IMR-90 (cell line): ENCODE results near the gene CBFA2T3. TPM values are rescaled to one million over a fixed set of nuclear protein-coding genes. Genes with fewer than 3 reads are reported as not detected.

Experiments
- ATAC-seq: fragments of 200-7000 bp; cut with Tn5 transposase; 2 replicates; pipeline ENCODE4 v1.9.1; 2020; ENCODE audit warnings: low read depth, mild to moderate bottlenecking, moderate library complexity
- BruUV-seq: library from RNA; stranded (reverse); fragments of 400-500 nt; replicated peaks from 2 replicates; lab custom pipeline; 2021; lab: Mats Ljungman, UMichigan
- CTCF ChIA-PET: fragments of 300-600 bp; formaldehyde crosslinking; extraction: SDS; loops from one replicate; lab custom pipeline; 2021; ENCODE audit warnings: antibody characterized with exemption; lab: Yijun Ruan, JAX
- POLR2A ChIA-PET: fragments of 300-600 bp; sonication (Branson Sonifier 250); formaldehyde crosslinking; loops from one replicate; lab custom pipeline; 2022; ENCODE audit warnings: antibody characterized with exemption; ENCODE audit not compliant: unreplicated experiment; lab: Charles Lee
- DNase-seq: peaks from one replicate; pipeline ENCODE4 v3.0.0; 2013
- H2AFZ ChIP-seq: replicated peaks from 2 replicates; pipeline ENCODE3; 2013; ENCODE audit warnings: low read length, mild to moderate bottlenecking; ENCODE audit not compliant: poor library complexity
- H2AK5ac ChIP-seq: 2 replicates; pipeline ENCODE4 v1.6.1; 2013; ENCODE audit warnings: low read depth, low read length, inconsistent platforms
- H2AK9ac ChIP-seq: replicated peaks from 2 replicates; pipeline ENCODE3; 2013; ENCODE audit warnings: mild to moderate bottlenecking, low read depth, low read length, moderate library complexity; ENCODE audit not compliant: poor library complexity
- H2BK120ac ChIP-seq: 2 replicates; pipeline ENCODE4 v1.6.1; 2013; ENCODE audit warnings: low read depth, low read length, inconsistent platforms
- H2BK15ac ChIP-seq: 3 replicates; pipeline ENCODE4 v1.6.1; 2013; ENCODE audit warnings: low read depth, low read length, inconsistent platforms
- H2BK20ac ChIP-seq: 2 replicates; pipeline ENCODE4 v1.6.1; 2013; ENCODE audit warnings: low read depth, mild to moderate bottlenecking, inconsistent platforms, low read length, moderate library complexity
- H2BK5ac ChIP-seq: 2 replicates; pipeline ENCODE4 v1.6.1; 2013; ENCODE audit warnings: mild to moderate bottlenecking, low read depth, low read length, inconsistent platforms; ENCODE audit not compliant: poor library complexity, severe bottlenecking
- H3K14ac ChIP-seq: replicated peaks from 2 replicates; pipeline ENCODE4 v1.6.1; 2013; ENCODE audit warnings: low read depth, low read length, inconsistent platforms
- H3K18ac ChIP-seq: 2 replicates; pipeline ENCODE4 v1.6.1; 2013; ENCODE audit warnings: low read depth, low read length, control low read depth
- H3K23ac ChIP-seq: 2 replicates; pipeline ENCODE4 v1.6.1; 2013; ENCODE audit warnings: low read depth, low read length, inconsistent platforms
- H3K27ac ChIP-seq: 2 replicates; pipeline ENCODE4 v1.5.1; 2013; ENCODE audit warnings: mild to moderate bottlenecking, control low read depth, low read length; ENCODE audit not compliant: insufficient read depth
- H3K27me3 ChIP-seq: 2 replicates; pipeline ENCODE4 v1.6.1; 2013; ENCODE audit warnings: low read length; ENCODE audit not compliant: control insufficient read depth, insufficient read depth
- H3K36me3 ChIP-seq: 2 replicates; pipeline ENCODE4 v1.6.1; 2013; ENCODE audit warnings: low read length, mixed read lengths; ENCODE audit not compliant: control insufficient read depth, insufficient read depth
- H3K4ac ChIP-seq: 2 replicates; pipeline ENCODE4 v1.6.1; 2013; ENCODE audit warnings: low read depth, low read length, inconsistent platforms
- H3K4me1 ChIP-seq: 2 replicates; pipeline ENCODE4 v1.6.1; 2013; ENCODE audit warnings: low read length, mixed read lengths; ENCODE audit not compliant: control insufficient read depth, insufficient read depth
- H3K4me2 ChIP-seq: 2 replicates; pipeline ENCODE4 v1.6.1; 2013; ENCODE audit warnings: low read depth, mild to moderate bottlenecking, control low read depth, low read length, moderate library complexity
- H3K4me3 ChIP-seq: 2 replicates; pipeline ENCODE4 v1.5.1; 2013; ENCODE audit warnings: low read depth, mild to moderate bottlenecking, control low read depth, low read length, moderate library complexity; ENCODE audit not compliant: insufficient read depth
- H3K56ac ChIP-seq: 2 replicates; pipeline ENCODE4 v1.6.1; 2013; ENCODE audit warnings: low read length, inconsistent platforms; ENCODE audit not compliant: insufficient read depth; ENCODE audit errors: extremely low read depth
- H3K79me1 ChIP-seq, 2 experiments: 2 replicates each; pipeline ENCODE4 v1.6.1; 2013; ENCODE audit warnings: low read length in 2 of 2, inconsistent platforms in 1 of 2, low read depth in 1 of 2
- H3K9ac ChIP-seq: 2 replicates; pipeline ENCODE4 v1.6.1; 2013; ENCODE audit warnings: low read depth, low read length, control low read depth
- H3K9me1 ChIP-seq: 2 replicates; pipeline ENCODE4 v1.6.1; 2013; ENCODE audit warnings: low read length, inconsistent platforms; ENCODE audit not compliant: insufficient read depth
- H3K9me3 ChIP-seq: 2 replicates; pipeline ENCODE4 v1.6.1; 2013; ENCODE audit warnings: low read length; ENCODE audit not compliant: control insufficient read depth, insufficient read depth
- H4K20me1 ChIP-seq: 2 replicates; pipeline ENCODE4 v1.6.1; 2013; ENCODE audit warnings: low read length, inconsistent platforms; ENCODE audit not compliant: insufficient read depth
- H4K5ac ChIP-seq: 2 replicates; pipeline ENCODE4 v1.6.1; 2013; ENCODE audit warnings: mild to moderate bottlenecking, low read depth, low read length, control low read depth
- H4K8ac ChIP-seq, 2 experiments: 2 replicates each; pipeline ENCODE4 v1.6.1; 2013; ENCODE audit warnings: low read depth in 2 of 2, low read length in 2 of 2, control low read depth in 1 of 2, inconsistent platforms in 1 of 2
- H4K91ac ChIP-seq: 2 replicates; pipeline ENCODE4 v1.6.1; 2013; ENCODE audit warnings: low read depth, low read length, inconsistent platforms; ENCODE audit not compliant: insufficient read depth
- MAZ ChIP-seq: IDR thresholded peaks from 2 replicates; pipeline ENCODE4 v1.6.1; 2012; ENCODE audit warnings: low read depth, mild to moderate bottlenecking, low read length, improper control_type of control experiment, moderate library complexity, borderline replicate concordance
- MXI1 ChIP-seq: IDR thresholded peaks from 2 replicates; pipeline ENCODE4 v1.6.1; 2012; ENCODE audit warnings: low read depth, mild to moderate bottlenecking, low read length, moderate library complexity, borderline replicate concordance
- WGBS, 2 experiments: methylation state at CpG; one replicate each; pipeline versions ENCODE4 v1.1.5 to v1.1.7; 2013; ENCODE audit warnings: missing lambda C conversion rate in 2 of 2; ENCODE audit not compliant: insufficient read length in 1 of 2; ENCODE audit errors: extremely low coverage in 2 of 2; 5-methylcytosine and 5-hydroxymethylcytosine counted together
- dilution Hi-C: fragments of 300-500 bp; cut with HindIII; formaldehyde crosslinking; loops from one replicate; pipeline ENCODE4 v1.14.3; 2018; ENCODE audit warnings: low sequenced_read_pairs; ENCODE audit not compliant: unreplicated experiment
- in situ Hi-C: fragments of 300-500 bp; cut with MboI; formaldehyde crosslinking; loops from 3 replicates; pipeline ENCODE4 v1.14.3; 2019; ENCODE audit warnings: low sequenced_read_pairs, inconsistent platforms, mixed read lengths
- intact Hi-C: fragments of 100-400 bp; cut with micrococcal nuclease; formaldehyde crosslinking; loops from 2 replicates; pipeline ENCODE4 v1.10.0; 2022
- polyA plus RNA-seq, 3 experiments: library from polyadenylated mRNA; depleted of rRNA; stranded (reverse); fragments of >200 nt; gene quantifications; 2 replicates each; pipeline ENCODE4 v1.2.3, GENCODE V29; 2012; ENCODE audit warnings: low replicate concordance in 1 of 3
- total RNA-seq: library from RNA; depleted of rRNA; stranded (reverse); fragments of >200 nt; gene quantifications from 2 replicates; pipeline ENCODE4 v1.2.3, GENCODE V29; 2012

The CBFA2T3 gene
- total and polyA plus RNA-seq, 2 of the 4 experiments (the other 2 are of a cell fraction): not detected

DNA sequence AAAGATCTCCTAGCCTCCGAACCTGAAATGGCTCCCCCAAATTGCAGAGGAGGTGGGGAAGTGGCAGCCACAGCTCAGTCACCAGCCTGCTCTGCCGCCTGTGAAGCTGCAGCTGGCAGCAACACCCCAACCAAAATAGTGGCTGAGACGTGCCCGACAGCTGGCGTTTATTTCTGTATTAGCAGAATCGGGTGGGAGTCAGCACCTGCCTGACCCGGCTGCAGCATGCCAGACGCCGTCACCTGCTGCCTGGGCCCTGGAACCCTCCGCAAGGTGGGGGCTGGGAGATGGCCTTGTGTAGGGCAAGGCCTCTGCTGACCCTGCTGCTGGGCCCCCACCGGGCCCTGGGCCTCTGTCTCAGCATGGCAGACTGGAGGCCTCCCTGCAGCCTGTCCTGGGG lies 93.1 kb downstream of the CBFA2T3 start:
- H3K36me3 ChIP-seq: no peaks in the 10 kb centered on the region
- no peak for ATAC-seq
- no peak overlapping the region for H3K14ac ChIP-seq
- no peak overlapping the region for H3K4me2 ChIP-seq
- no peak overlapping the region for H2BK15ac ChIP-seq
- H3K79me1 ChIP-seq: no peaks in the 10 kb centered on the region
- no peak overlapping the region for H3K4ac ChIP-seq
- intact Hi-C loops (no loop called here), dilution Hi-C loops (no loop called here), in situ Hi-C loops (no loop called here)
- H3K23ac ChIP-seq: no peak overlapping the region
- no TSS peak for BruUV-seq
- H2BK5ac ChIP-seq: no peak overlapping the region
- H2BK20ac ChIP-seq: no peak overlapping the region
- whole genome bisulfite sequencing, 2 experiments: no CpG with 5 or more reads among the region's 11 CpGs
- ChIA-PET POLR2A (no interaction called here), CTCF (no interaction called here)
- no peak overlapping the region for H2AK5ac ChIP-seq
- no peak overlapping the region for H2AFZ ChIP-seq
- no peak overlapping the region for H4K5ac ChIP-seq
- no peak overlapping the region for H3K27ac ChIP-seq
- peaks cover 23% of the 10 kb centered on the region for H3K27me3 ChIP-seq
- no peak overlapping the region for H3K9ac ChIP-seq
- H3K9me1 ChIP-seq: no peaks in the 10 kb centered on the region
- no peaks in the 10 kb centered on the region for H4K20me1 ChIP-seq
- no peak overlapping the region for H2AK9ac ChIP-seq
- no peaks in the 10 kb centered on the region; the same call in 1 of the 2 replicates for H3K9me3 ChIP-seq
- H3K18ac ChIP-seq: no peak overlapping the region
- TF ChIP-seq MXI1 (no peak), MAZ (no peak)
- no peak overlapping the region for H2BK120ac ChIP-seq
- no peak overlapping the region for H3K4me3 ChIP-seq
- DNase-seq: no peak
- no peak overlapping the region for H3K56ac ChIP-seq
- no peak overlapping the region for H4K8ac ChIP-seq
- H3K4me1 ChIP-seq: peaks cover 8% of the 10 kb centered on the region; the same call in 1 of the 2 replicates
- H4K91ac ChIP-seq: no peak overlapping the region
